ENCODE results near the gene FBP2. TPM values are rescaled to one million over a fixed set of nuclear protein-coding genes. Genes with fewer than 3 reads are reported as not detected.
"Not testable (repeated sequence)": the region's sequence is repeated elsewhere in the genome, so short reads cannot be mapped to it uniquely, and the experiment has no call there.

The FBP2 gene
- total RNA-seq, 2 experiments from 2014 or later: not detected

DNA sequence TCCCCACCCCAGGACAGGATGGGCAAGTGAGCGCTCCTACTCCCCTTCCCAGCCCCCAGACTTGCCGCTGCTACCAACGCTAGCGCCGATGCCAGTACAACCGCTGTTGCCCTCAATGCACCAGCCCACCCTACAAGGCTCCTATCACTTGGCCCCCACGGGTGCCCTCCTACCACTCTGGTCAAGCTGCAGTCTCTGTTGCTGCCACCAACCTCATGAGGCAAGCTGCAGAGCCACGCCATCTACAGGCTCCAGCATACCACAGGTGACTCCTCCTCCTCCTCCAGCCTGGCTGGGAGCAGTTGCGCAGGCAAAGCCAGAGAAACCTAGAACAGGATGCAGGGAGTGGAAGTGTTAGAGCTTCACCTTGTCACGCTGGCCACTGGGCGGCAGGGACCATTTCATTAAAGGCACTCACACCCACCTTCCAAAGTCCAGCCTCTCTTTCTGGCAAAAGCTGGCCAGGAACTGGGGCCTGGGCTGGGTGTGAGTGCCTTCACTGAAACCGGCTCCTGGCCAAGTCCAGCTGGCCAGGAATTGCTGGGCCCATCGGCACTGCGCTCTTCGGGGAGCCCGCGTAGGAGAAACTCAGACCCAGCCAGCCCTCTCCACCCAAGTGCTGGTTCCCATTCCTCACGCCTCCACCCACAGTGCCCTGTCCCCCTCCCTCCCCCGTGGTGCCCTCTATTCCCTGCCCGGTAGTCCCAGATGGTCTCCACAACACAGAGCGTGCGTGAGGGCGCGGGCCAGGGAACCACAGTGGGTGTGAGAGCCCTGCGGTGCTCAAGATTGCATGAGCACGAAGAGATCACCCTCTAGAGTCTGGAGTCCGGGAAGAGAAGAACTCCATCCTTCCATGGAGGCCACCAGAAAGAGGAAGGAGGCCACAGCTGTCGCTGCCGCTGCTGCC lies 40.3 kb downstream of the FBP2 start:
- no peak overlapping the region for H3K27ac ChIP-seq (ENCODE audit: low read depth in 1 of 2, low read length in 2 of 2)
- H3K4me3 Mint-ChIP-seq: no peak overlapping the region
- H3K4me1 Mint-ChIP-seq (ENCODE audit: low read depth): no peaks in the 10 kb centered on the region
- ATAC-seq (ENCODE audit: poor library complexity) (no peak), DNase-seq (no peak)
- CTCF ChIA-PET: no interaction called here
- TF ChIP-seq, protein P1, sequence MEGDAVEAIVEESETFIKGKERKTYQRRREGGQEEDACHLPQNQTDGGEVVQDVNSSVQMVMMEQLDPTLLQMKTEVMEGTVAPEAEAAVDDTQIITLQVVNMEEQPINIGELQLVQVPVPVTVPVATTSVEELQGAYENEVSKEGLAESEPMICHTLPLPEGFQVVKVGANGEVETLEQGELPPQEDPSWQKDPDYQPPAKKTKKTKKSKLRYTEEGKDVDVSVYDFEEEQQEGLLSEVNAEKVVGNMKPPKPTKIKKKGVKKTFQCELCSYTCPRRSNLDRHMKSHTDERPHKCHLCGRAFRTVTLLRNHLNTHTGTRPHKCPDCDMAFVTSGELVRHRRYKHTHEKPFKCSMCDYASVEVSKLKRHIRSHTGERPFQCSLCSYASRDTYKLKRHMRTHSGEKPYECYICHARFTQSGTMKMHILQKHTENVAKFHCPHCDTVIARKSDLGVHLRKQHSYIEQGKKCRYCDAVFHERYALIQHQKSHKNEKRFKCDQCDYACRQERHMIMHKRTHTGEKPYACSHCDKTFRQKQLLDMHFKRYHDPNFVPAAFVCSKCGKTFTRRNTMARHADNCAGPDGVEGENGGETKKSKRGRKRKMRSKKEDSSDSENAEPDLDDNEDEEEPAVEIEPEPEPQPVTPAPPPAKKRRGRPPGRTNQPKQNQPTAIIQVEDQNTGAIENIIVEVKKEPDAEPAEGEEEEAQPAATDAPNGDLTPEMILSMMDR (IDR thresholded peaks at IDR 0.05): no peak
- H3K27me3 ChIP-seq (ENCODE audit: control insufficient read depth in 1 of 2, insufficient read depth in 2 of 2, low read length in 2 of 2): peaks cover 0 to 2% of the 10 kb centered on the region in 2 experiments
- no peaks in the 10 kb centered on the region for H3K36me3 ChIP-seq (ENCODE audit: insufficient read depth, low read length)
- POLR2A ChIA-PET: no interaction called here
- peaks cover 32% of the 10 kb centered on the region for H3K27me3 Mint-ChIP-seq
- H3K9me3 ChIP-seq (ENCODE audit: control insufficient read depth in 1 of 2, insufficient read depth in 1 of 2, low read length in 2 of 2): no peaks in the 10 kb centered on the region
- intact Hi-C loops (cut with DNase I, micrococcal nuclease): no loop called here
- H3K4me1 ChIP-seq (ENCODE audit: insufficient read depth, low read length): no peaks in the 10 kb centered on the region
- H3K36me3 Mint-ChIP-seq (ENCODE audit: low read depth): no peaks in the 10 kb centered on the region
- H3K9me3 Mint-ChIP-seq: no peaks in the 10 kb centered on the region
- no peak overlapping the region for H3K4me3 ChIP-seq (ENCODE audit: low read length)
- no peak overlapping the region for H3K27ac Mint-ChIP-seq

DNA sequence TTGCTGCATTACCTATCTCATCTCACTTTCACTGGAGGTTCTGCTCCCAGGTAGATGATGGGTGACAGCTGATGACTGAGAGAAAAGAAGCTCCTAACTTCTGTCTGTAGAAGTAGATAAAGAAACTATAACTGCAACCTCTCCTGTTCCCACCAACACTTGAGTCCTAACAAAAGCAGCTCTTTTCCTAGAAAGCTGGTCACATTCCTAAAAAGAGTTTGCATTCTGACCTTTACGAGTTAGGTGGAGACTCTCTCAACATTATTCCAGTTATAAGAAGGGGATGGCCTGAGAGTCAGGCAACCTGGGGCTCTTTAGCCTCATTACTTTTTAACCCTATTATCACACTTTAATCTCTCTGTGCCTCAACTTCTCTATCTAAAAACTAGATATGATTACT lies 47.7 kb downstream of the FBP2 start:
- Histone ChIP-seq H3K27me3 (ENCODE audit: control insufficient read depth in 1 of 2, insufficient read depth in 2 of 2, low read length in 2 of 2) (no peaks in the 10 kb centered on the region), H3K4me3 (ENCODE audit: low read length) (no peak overlapping the region), H3K36me3 (ENCODE audit: insufficient read depth, low read length) (no peaks in the 10 kb centered on the region), H3K27ac (ENCODE audit: low read depth in 1 of 2, low read length in 2 of 2) (no peak overlapping the region), H3K9me3 (ENCODE audit: control insufficient read depth in 1 of 2, insufficient read depth in 1 of 2, low read length in 2 of 2) (no peaks in the 10 kb centered on the region), H3K4me1 (ENCODE audit: insufficient read depth, low read length) (no peaks in the 10 kb centered on the region)
- no peak overlapping the region for H3K27ac Mint-ChIP-seq
- DNase-seq (no peak), ATAC-seq (ENCODE audit: poor library complexity) (no peak)
- peaks cover 20% of the 10 kb centered on the region for H3K27me3 Mint-ChIP-seq
- no peaks in the 10 kb centered on the region for H3K4me1 Mint-ChIP-seq (ENCODE audit: low read depth)
- CTCF ChIA-PET: no interaction called here
- no peaks in the 10 kb centered on the region for H3K9me3 Mint-ChIP-seq
- intact Hi-C loops (cut with DNase I, micrococcal nuclease): no loop called here
- H3K4me3 Mint-ChIP-seq: no peak overlapping the region
- POLR2A ChIA-PET: no interaction called here
- TF ChIP-seq, protein P1 (IDR thresholded peaks at IDR 0.05): no peak
- no peaks in the 10 kb centered on the region for H3K36me3 Mint-ChIP-seq (ENCODE audit: low read depth)

DNA sequence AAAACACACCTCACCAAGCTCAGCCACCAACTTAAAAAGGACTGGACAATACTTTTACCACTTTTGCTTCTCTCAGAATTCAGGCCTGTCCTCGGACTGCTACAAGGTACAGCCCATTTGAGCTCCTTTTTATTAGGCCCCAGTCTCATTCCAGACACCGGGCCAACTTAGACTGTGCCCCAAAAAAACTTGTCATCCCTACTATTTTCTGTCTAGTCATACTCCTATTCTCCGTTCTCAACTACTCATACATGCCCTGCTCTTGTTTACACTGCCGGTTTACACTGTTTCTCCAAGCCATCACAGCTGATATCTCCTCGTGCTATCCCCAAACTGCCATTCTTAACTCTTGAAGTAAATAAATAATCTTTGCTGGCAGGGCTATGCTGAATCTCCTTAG lies 49.3 kb downstream of the FBP2 start:
- POLR2A ChIA-PET, H3K4me3 Mint-ChIP-seq: not testable (repeated sequence)

DNA sequence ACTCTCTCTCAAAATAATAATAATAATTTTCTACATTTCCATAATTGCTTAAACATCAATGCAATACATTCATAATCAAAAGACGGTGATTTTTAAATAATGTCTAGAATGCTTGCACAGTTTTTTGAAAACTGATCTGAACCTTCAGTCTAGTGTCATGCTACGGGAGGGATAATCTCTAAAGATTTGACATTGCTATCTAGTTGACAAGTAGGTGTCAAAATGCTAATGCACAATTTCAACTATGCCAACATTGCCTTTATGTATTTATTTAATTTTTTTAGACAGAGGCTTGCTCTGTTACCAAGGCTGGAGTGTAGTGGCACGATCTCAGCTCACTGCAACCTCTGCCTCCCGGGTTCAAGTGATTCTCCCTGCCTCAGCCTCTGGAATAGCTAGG lies 54.7 kb downstream of the FBP2 start:
- Mint-ChIP-seq H3K4me3 (no peak overlapping the region), H3K36me3 (ENCODE audit: low read depth) (no peaks in the 10 kb centered on the region), H3K27me3 (peaks cover 6% of the 10 kb centered on the region), H3K9me3 (no peaks in the 10 kb centered on the region), H3K27ac (no peak overlapping the region), H3K4me1 (ENCODE audit: low read depth) (no peaks in the 10 kb centered on the region)
- Histone ChIP-seq H3K4me1 (ENCODE audit: insufficient read depth, low read length) (no peaks in the 10 kb centered on the region), H3K27me3 (ENCODE audit: control insufficient read depth in 1 of 2, insufficient read depth in 2 of 2, low read length in 2 of 2) (no peaks in the 10 kb centered on the region), H3K36me3 (ENCODE audit: insufficient read depth, low read length) (no peaks in the 10 kb centered on the region), H3K4me3 (ENCODE audit: low read length) (no peak overlapping the region), H3K27ac (ENCODE audit: low read depth in 1 of 2, low read length in 2 of 2) (no peak overlapping the region), H3K9me3 (ENCODE audit: control insufficient read depth in 1 of 2, insufficient read depth in 1 of 2, low read length in 2 of 2) (no peaks in the 10 kb centered on the region)
- intact Hi-C loops (cut with DNase I, micrococcal nuclease): no loop called here
- ATAC-seq (ENCODE audit: poor library complexity): no peak
- POLR2A ChIA-PET: no interaction called here
- TF ChIP-seq, protein P1 (IDR thresholded peaks at IDR 0.05): no peak
- no peak for DNase-seq
- CTCF ChIA-PET: no interaction called here

More for the DNA sequence above, 49.3 kb downstream of the FBP2 start:
- H3K9me3 ChIP-seq (ENCODE audit: control insufficient read depth in 1 of 2, insufficient read depth in 1 of 2, low read length in 2 of 2); H3K4me1 ChIP-seq (ENCODE audit: insufficient read depth, low read length); H3K27ac Mint-ChIP-seq; H3K9me3 Mint-ChIP-seq; H3K36me3 ChIP-seq (ENCODE audit: insufficient read depth, low read length); CTCF ChIA-PET; DNase-seq; H3K27ac ChIP-seq (ENCODE audit: low read depth in 1 of 2, low read length in 2 of 2); intact Hi-C loops (cut with DNase I, micrococcal nuclease); H3K27me3 Mint-ChIP-seq; ATAC-seq (ENCODE audit: poor library complexity); H3K4me3 ChIP-seq (ENCODE audit: low read length); H3K4me1 Mint-ChIP-seq (ENCODE audit: low read depth); H3K36me3 Mint-ChIP-seq (ENCODE audit: low read depth); H3K27me3 ChIP-seq (ENCODE audit: control insufficient read depth in 1 of 2, insufficient read depth in 2 of 2, low read length in 2 of 2): not testable (repeated sequence)

Measured in CD4-positive, alpha-beta T cell (primary cell).